Measurements from ENCODE around the gene SLC66A3. TPM values are rescaled to one million over a fixed set of nuclear protein-coding genes. Genes with fewer than 3 reads are reported as not detected.

The SLC66A3 gene
- total and polyA plus RNA-seq, 11 donors: 4.7 to 19.5 (median 8.0) TPM

DNA sequence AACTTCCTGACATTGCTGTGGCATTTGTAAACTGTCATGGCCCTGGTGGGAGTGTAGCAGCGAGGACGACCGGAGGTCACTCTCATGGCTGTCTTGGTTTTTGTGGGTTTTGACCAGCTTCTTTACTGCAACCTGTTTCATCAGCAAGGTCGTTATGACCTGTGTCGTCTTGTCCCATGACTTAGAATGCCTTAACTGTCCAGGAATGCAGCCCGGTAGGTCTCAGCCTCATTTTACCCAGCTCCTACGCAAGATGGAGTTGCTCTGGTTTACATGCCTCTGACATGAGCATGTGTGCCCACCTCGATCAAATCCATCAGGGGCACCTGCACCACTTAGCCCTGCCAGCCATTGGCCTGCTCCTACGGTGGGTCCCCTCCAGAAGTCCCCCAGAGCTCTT, 32.9 kb upstream of the SLC66A3 start:
- no peaks in the 10 kb centered on the region for H3K4me1 ChIP-seq
- no peak overlapping the region for H3K27ac ChIP-seq
- WGBS, 4 donors: 81 to 85% (median 84%) methylated on average over 9 of the region's 9 CpGs
- no peak overlapping the region for H3K4me3 ChIP-seq
- intact Hi-C loops (cut with DNase I): loop anchor here in 7 of 10 donors (5.0 to 10.0 kb wide), 2 partner anchors 208 to 210 kb away; partner anchors contain the start of gene KCNF1 (in 7 of the 7)
- ATAC-seq (no peak), DNase-seq (no peak)
- H3K27me3 ChIP-seq: peaks cover 0 to 11% (median 0%) of the 10 kb centered on the region in 9 donors
- no peaks in the 10 kb centered on the region for H3K9me3 ChIP-seq
- H3K36me3 ChIP-seq: no peaks in the 10 kb centered on the region
- TF ChIP-seq, protein P1, sequence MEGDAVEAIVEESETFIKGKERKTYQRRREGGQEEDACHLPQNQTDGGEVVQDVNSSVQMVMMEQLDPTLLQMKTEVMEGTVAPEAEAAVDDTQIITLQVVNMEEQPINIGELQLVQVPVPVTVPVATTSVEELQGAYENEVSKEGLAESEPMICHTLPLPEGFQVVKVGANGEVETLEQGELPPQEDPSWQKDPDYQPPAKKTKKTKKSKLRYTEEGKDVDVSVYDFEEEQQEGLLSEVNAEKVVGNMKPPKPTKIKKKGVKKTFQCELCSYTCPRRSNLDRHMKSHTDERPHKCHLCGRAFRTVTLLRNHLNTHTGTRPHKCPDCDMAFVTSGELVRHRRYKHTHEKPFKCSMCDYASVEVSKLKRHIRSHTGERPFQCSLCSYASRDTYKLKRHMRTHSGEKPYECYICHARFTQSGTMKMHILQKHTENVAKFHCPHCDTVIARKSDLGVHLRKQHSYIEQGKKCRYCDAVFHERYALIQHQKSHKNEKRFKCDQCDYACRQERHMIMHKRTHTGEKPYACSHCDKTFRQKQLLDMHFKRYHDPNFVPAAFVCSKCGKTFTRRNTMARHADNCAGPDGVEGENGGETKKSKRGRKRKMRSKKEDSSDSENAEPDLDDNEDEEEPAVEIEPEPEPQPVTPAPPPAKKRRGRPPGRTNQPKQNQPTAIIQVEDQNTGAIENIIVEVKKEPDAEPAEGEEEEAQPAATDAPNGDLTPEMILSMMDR (IDR thresholded peaks at IDR 0.05): no peak
- no peak for TF ChIP-seq POLR2A (IDR thresholded peaks at IDR 0.05)

- Histone ChIP-seq H3K9me3 (no peaks in the 10 kb centered on the region), H3K4me3 (no peak overlapping the region), H3K4me1 (peaks cover 0 to under 1% (median 0%) of the 10 kb centered on the region in 12 donors), H3K27ac (no peak overlapping the region), H3K27me3 (peaks cover 0 to 11% (median 0%) of the 10 kb centered on the region in 9 donors), H3K36me3 (no peaks in the 10 kb centered on the region)
- intact Hi-C loops (cut with DNase I): loop anchor here in 7 of 10 donors (5.0 to 10.0 kb wide), 2 partner anchors 208 to 211 kb away; partner anchors contain the start of gene KCNF1 (in 7 of the 7)
- 79 to 89% (median 82%) methylated on average over 10 to 12 of the region's 12 CpGs for WGBS, 4 donors
- DNase-seq (no peak), ATAC-seq (no peak)
- TF ChIP-seq POLR2A (IDR thresholded peaks at IDR 0.05): no peak
- TF ChIP-seq, protein P1 (IDR thresholded peaks at IDR 0.05): no peak
Observed at GRCh38 chr2:11123001-11123809, 32.1 kb upstream of the SLC66A3 start.

GRCh38 chr2:11123856-11124759, 31.2 kb upstream of the SLC66A3 start:
- peak in 3 of 4 donors; percentile 59 to 73 (median 61) for ATAC-seq
- H3K27me3 ChIP-seq: peaks cover 0 to 11% (median 0%) of the 10 kb centered on the region in 9 donors
- WGBS, 4 donors: 50 to 59% (median 59%) methylated on average over 24 to 41 of the region's 41 CpGs

More at GRCh38 chr2:11123856-11124759, 31.2 kb upstream of the SLC66A3 start:
- Histone ChIP-seq H3K36me3 (no peaks in the 10 kb centered on the region), H3K27ac (no peak overlapping the region), H3K4me3 (no peak overlapping the region), H3K4me1 (peaks cover 0 to 5% (median 0%) of the 10 kb centered on the region in 12 donors), H3K9me3 (no peaks in the 10 kb centered on the region)
- peak in 2 of 5 donors; percentile 47 to 76 for DNase-seq
- intact Hi-C loops (cut with DNase I): loop anchor here (1.0 to 10.0 kb wide), 8 partner anchors 209 to 293 kb away; partner anchors contain the start of gene KCNF1 (in 7 of the 10)
- TF ChIP-seq, protein P1 (IDR thresholded peaks at IDR 0.05): peak; percentile 51 to 78 (median 72)
- TF ChIP-seq POLR2A (IDR thresholded peaks at IDR 0.05): no peak
